Loucy (cell line): ENCODE results near the gene MCC.

Experiments
- H2AFZ ChIP-seq: fragments of 200-600 bp; sonication (generic); 2 replicates; pipeline ENCODE4 v1.6.0; 2016; ENCODE audit warnings: antibody characterized with exemption, mild to moderate bottlenecking, low read length, moderate library complexity
- H3F3A ChIP-seq: fragments of 200-600 bp; 2 replicates; pipeline ENCODE4 v1.6.0; 2016; ENCODE audit warnings: antibody characterized with exemption, low read depth, mild to moderate bottlenecking
- H3K27me3 ChIP-seq: fragments of 200-600 bp; sonication (generic); 2 replicates; pipeline ENCODE4 v1.6.1; 2014; ENCODE audit warnings: low read length, mild to moderate bottlenecking; ENCODE audit not compliant: insufficient read depth, poor library complexity, severe bottlenecking
- H3K36me3 ChIP-seq: fragments of 200-600 bp; sonication (generic); 2 replicates; pipeline ENCODE4 v1.6.1; 2016; ENCODE audit warnings: low read length; ENCODE audit not compliant: insufficient read depth
- H3K4me1 ChIP-seq: fragments of 200-600 bp; sonication (generic); 2 replicates; pipeline ENCODE4 v1.5.1; 2014; ENCODE audit warnings: low read length, mild to moderate bottlenecking; ENCODE audit not compliant: insufficient read depth, poor library complexity, severe bottlenecking
- H3K4me2 ChIP-seq: fragments of 200-600 bp; sonication (generic); 2 replicates; pipeline ENCODE4 v1.6.0; 2014; ENCODE audit warnings: antibody characterized with exemption, low read length, low read depth, mild to moderate bottlenecking; ENCODE audit not compliant: poor library complexity, severe bottlenecking
- H3K4me3 ChIP-seq: fragments of 200-600 bp; sonication (generic); 2 replicates; pipeline ENCODE4 v1.5.1; 2014; ENCODE audit warnings: low read length, mild to moderate bottlenecking, mixed read lengths; ENCODE audit not compliant: poor library complexity, severe bottlenecking
- H3K79me2 ChIP-seq: fragments of 200-600 bp; sonication (generic); 2 replicates; pipeline ENCODE4 v1.6.1; 2014; ENCODE audit warnings: low read length; ENCODE audit not compliant: insufficient read depth
- H3K9ac ChIP-seq: fragments of 200-600 bp; sonication (generic); 2 replicates; pipeline ENCODE4 v1.6.0; 2014; ENCODE audit warnings: mild to moderate bottlenecking, low read depth, low read length, moderate library complexity; ENCODE audit not compliant: poor library complexity, severe bottlenecking
- H3K9me2 ChIP-seq: fragments of 200-600 bp; sonication (generic); replicated peaks from 2 replicates; pipeline ENCODE4 v1.6.1; 2016; ENCODE audit warnings: low read depth, low read length, mixed read lengths
- H3K9me3 ChIP-seq: fragments of 200-600 bp; sonication (generic); 2 replicates; pipeline ENCODE4 v1.6.1; 2014; ENCODE audit warnings: mild to moderate bottlenecking, antibody characterized with exemption, low read length, low read depth; ENCODE audit not compliant: insufficient read depth
- H4K20me1 ChIP-seq: fragments of 200-600 bp; sonication (generic); 2 replicates; pipeline ENCODE4 v1.6.0; 2014; ENCODE audit warnings: antibody characterized with exemption, low read length, mild to moderate bottlenecking; ENCODE audit not compliant: insufficient read depth, poor library complexity, severe bottlenecking
- CTCF ChIP-seq: fragments of 200-600 bp; sonication (generic); conservative IDR thresholded peaks from 2 replicates; pipeline ENCODE4 v1.5.1; 2014; ENCODE audit warnings: mild to moderate bottlenecking, antibody characterized with exemption, low read length
- EZH2phosphoT487 ChIP-seq: fragments of 200-600 bp; IDR thresholded peaks from 2 replicates; pipeline ENCODE4 v1.6.1; 2018; ENCODE audit warnings: antibody characterized with exemption, mild to moderate bottlenecking, moderate library complexity, borderline replicate concordance

MCC gene

GRCh38 chr5:113340537-113340936, 147.7 kb downstream of the MCC start:
- TF ChIP-seq EZH2phosphoT487: no peak
- peak; percentile 32 for TF ChIP-seq CTCF
- no peaks in the 10 kb centered on the region for H3K9me2 ChIP-seq
- no peak overlapping the region for H2AFZ ChIP-seq
- H3F3A ChIP-seq: no peaks in the 10 kb centered on the region
- H3K79me2 ChIP-seq: no peaks in the 10 kb centered on the region
- no peaks in the 10 kb centered on the region for H3K9me3 ChIP-seq
- no peaks in the 10 kb centered on the region for H3K27me3 ChIP-seq
- H3K36me3 ChIP-seq: no peaks in the 10 kb centered on the region
- no peak overlapping the region for H3K4me2 ChIP-seq
- H3K9ac ChIP-seq: no peak overlapping the region
- no peak overlapping the region for H3K4me3 ChIP-seq
- no peaks in the 10 kb centered on the region for H3K4me1 ChIP-seq
- no peaks in the 10 kb centered on the region for H4K20me1 ChIP-seq

DNA sequence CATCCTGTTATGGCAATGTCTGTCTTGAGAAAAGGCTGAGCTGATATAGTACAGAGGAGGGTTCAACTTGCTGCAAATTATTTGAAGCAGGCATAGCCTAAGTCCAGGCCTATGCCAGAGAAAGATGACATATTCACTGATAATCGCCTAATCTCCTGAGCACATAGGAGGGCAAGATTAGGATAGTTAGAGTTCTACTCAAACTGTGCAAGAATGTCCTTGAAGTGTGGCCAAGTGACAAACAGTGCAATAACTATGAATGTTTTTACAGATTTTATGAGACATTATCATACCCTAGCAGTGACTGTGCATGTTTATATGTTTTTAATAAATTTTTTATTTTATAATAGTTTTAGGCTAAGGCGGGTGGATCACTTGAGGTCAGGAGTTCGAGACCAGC, 149.6 kb downstream of the MCC start:
- Histone ChIP-seq H2AFZ (no peak overlapping the region), H3K4me2 (no peak overlapping the region), H3K4me1 (no peaks in the 10 kb centered on the region), H3K79me2 (no peaks in the 10 kb centered on the region), H3K9me3 (no peaks in the 10 kb centered on the region), H3F3A (no peaks in the 10 kb centered on the region), H3K4me3 (no peak overlapping the region), H3K36me3 (no peaks in the 10 kb centered on the region), H3K9ac (no peak overlapping the region), H3K9me2 (no peaks in the 10 kb centered on the region), H4K20me1 (no peaks in the 10 kb centered on the region), H3K27me3 (no peaks in the 10 kb centered on the region)
- no peak for TF ChIP-seq CTCF
- no peak for TF ChIP-seq EZH2phosphoT487

DNA sequence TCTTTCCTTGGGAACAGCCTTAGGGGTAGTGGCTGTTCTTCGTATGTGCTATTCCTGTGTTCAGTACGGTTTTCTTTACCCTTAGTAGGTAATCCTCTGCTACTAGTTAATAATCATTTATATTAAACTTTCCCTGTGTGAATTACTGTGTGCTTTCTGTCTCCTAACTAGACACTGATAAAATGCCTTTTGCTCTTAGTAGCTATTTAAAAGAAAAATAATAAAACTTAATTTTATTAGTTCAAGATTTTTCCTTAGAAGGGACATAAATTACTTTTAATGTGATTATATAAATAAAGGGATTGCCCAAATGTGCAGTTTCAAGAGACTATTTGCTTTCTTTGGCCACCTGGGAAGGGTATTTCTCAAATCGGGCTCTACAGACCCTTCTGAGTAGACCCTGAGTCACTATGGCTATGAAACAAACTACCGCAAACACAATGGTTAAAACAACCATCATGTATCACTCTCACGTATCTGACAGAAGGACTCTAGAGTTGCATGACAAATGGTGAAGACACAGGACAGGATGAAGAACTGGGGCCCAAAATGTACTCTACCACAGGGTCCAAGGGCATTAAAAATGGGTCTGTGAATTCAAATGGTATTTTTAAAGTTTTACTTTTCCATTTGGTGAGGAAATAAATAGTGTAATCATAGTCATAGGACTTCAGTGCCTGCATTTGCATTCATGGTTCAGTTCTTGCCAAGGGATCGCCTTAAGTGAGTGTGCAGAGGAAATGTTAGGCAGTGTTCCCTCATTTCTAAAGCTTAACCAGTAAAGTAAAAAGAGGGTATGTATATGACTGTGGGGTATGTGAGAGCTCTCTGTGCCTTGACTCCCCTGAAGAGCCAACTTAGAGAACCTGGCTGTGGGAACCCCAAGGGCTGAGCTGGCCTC, 150.5 kb downstream of the MCC start:
- no peaks in the 10 kb centered on the region for H4K20me1 ChIP-seq
- no peak overlapping the region for H3K9ac ChIP-seq
- no peaks in the 10 kb centered on the region for H3K4me1 ChIP-seq
- H3K79me2 ChIP-seq: no peaks in the 10 kb centered on the region
- no peak overlapping the region for H2AFZ ChIP-seq
- no peak for TF ChIP-seq EZH2phosphoT487
- no peak for TF ChIP-seq CTCF
- no peaks in the 10 kb centered on the region for H3K9me2 ChIP-seq
- no peaks in the 10 kb centered on the region for H3K27me3 ChIP-seq
- H3K36me3 ChIP-seq: no peaks in the 10 kb centered on the region
- H3F3A ChIP-seq: no peaks in the 10 kb centered on the region
- no peaks in the 10 kb centered on the region for H3K9me3 ChIP-seq
- no peak overlapping the region for H3K4me2 ChIP-seq
- H3K4me3 ChIP-seq: no peak overlapping the region
